GM19452 (cell line): ENCODE results near the gene GPR12.

ENCODE experiments used
- ATAC-seq: cut with Tn5 transposase; IDR thresholded peaks from one replicate; pipeline ENCODE4 v1.9.1; 2021; ENCODE audit not compliant: unreplicated experiment

The GPR12 gene

GRCh38 chr13:26706381-26706780 is 54.2 kb downstream of the GPR12 start:
- ATAC-seq, result no peak

- no peak for ATAC-seq
Measured at GRCh38 chr13:26705536-26705935, 55.0 kb downstream of the GPR12 start.
